GM12878 (cell line): ENCODE results near the gene DCAF6. TPM values are rescaled to one million over a fixed set of nuclear protein-coding genes. Genes with fewer than 3 reads are reported as not detected.
A peak's percentile ranks its signal among the peaks of the same experiment; 100 is the strongest.

Experiments used
- ATAC-seq: fragments of 200-7000 bp; cut with Tn5 transposase; 3 replicates; pipeline ENCODE4 v1.9.1; 2020; ENCODE audit warnings: mild to moderate bottlenecking, moderate library complexity
- BruUV-seq: library from RNA; stranded (reverse); fragments of 400-500 nt; replicated peaks from 2 replicates; lab custom pipeline; 2021; lab: Mats Ljungman, UMichigan
- CTCF ChIA-PET: fragments of 300-600 bp; sonication (Branson Sonifier 250); formaldehyde crosslinking; extraction: SDS; loops from one replicate; lab custom pipeline; 2021; ENCODE audit warnings: inconsistent platforms; lab: Yijun Ruan, JAX
- POLR2A ChIA-PET: fragments of 350-600 bp; formaldehyde crosslinking; extraction: SDS; loops from one replicate; lab custom pipeline; 2021; ENCODE audit warnings: inconsistent platforms; lab: Charles Lee
- RAD21 ChIA-PET: fragments of 300-600 bp; sonication (Branson Sonifier 250); formaldehyde crosslinking; loops from one replicate; lab custom pipeline; 2023; ENCODE audit warnings: antibody characterized with exemption; ENCODE audit not compliant: unreplicated experiment; lab: Charles Lee
- SMC1A ChIA-PET: fragments of 300-600 bp; sonication (Branson Sonifier 250); formaldehyde crosslinking; loops from one replicate; lab custom pipeline; 2023; ENCODE audit not compliant: unreplicated experiment, uncharacterized antibody; lab: Charles Lee
- DNase-seq: peaks from one replicate; pipeline ENCODE4 v3.0.0-alpha.2; 2011; ENCODE audit warnings: low read depth, low spot score
- FAIRE-seq: peaks from 3 replicates; lab custom pipeline; 2011; peaks lifted over from hg19 to GRCh38; lab: Jason Lieb, UNC
- H2AFZ ChIP-seq: 2 replicates; pipeline ENCODE4 v1.6.0; 2011; ENCODE audit warnings: low read depth, low read length, control low read depth; ENCODE audit not compliant: control insufficient read depth
- H3K27ac ChIP-seq: 2 replicates; pipeline ENCODE4 v1.5.1; 2011; ENCODE audit warnings: control low read depth; ENCODE audit not compliant: control insufficient read depth, insufficient read depth
- H3K27me3 ChIP-seq, 2 experiments: replicated peaks in 1 of 2; 2 replicates each; pipeline versions ENCODE4 v1.6.0 to v1.6.1; 2011; ENCODE audit warnings: low read length in 1 of 2; ENCODE audit not compliant: control insufficient read depth in 2 of 2, insufficient read depth in 2 of 2
- H3K36me3 ChIP-seq, 2 experiments: 2 replicates each; pipeline ENCODE4 v1.5.1; 2011; ENCODE audit warnings: low read length in 1 of 2; ENCODE audit not compliant: control insufficient read depth in 2 of 2, insufficient read depth in 2 of 2
- H3K4me1 ChIP-seq: 2 replicates; pipeline ENCODE4 v1.6.1; 2011; ENCODE audit warnings: mild to moderate bottlenecking, low read length, moderate library complexity, mixed read lengths; ENCODE audit not compliant: control insufficient read depth, insufficient read depth
- H3K4me2 ChIP-seq: 2 replicates; pipeline ENCODE4 v1.6.0; 2011; ENCODE audit warnings: control low read depth; ENCODE audit not compliant: control insufficient read depth, insufficient read depth
- H3K4me3 ChIP-seq: fragments of 200-600 bp; sonication (generic); 2 replicates; pipeline ENCODE4 v1.5.1; 2016
- H3K79me2 ChIP-seq: 2 replicates; pipeline ENCODE4 v1.6.0; 2011; ENCODE audit warnings: low read length; ENCODE audit not compliant: control insufficient read depth, insufficient read depth
- H3K9ac ChIP-seq: 2 replicates; pipeline ENCODE4 v1.8.0; 2011; ENCODE audit warnings: low read length, control low read depth, mixed read lengths; ENCODE audit not compliant: control insufficient read depth, insufficient read depth
- H3K9me3 ChIP-seq: replicated peaks from 3 replicates; pipeline ENCODE4 v1.5.1; 2011; ENCODE audit warnings: mild to moderate bottlenecking, low read length; ENCODE audit not compliant: control insufficient read depth, insufficient read depth
- H4K20me1 ChIP-seq: 2 replicates; pipeline ENCODE4 v1.6.0; 2011; ENCODE audit not compliant: control insufficient read depth, insufficient read depth
- CEBPB ChIP-seq, 2 experiments: fragments of 150-350 bp in 1 of 2; IDR thresholded peaks; 2 replicates each; pipeline ENCODE4 v1.6.1; 2012 to 2014; ENCODE audit warnings: low read depth in 2 of 2, low read length in 2 of 2, borderline replicate concordance in 1 of 2, inconsistent platforms in 1 of 2
- CREB1 ChIP-seq: IDR thresholded peaks from 2 replicates; pipeline ENCODE4 v1.6.1; 2012; ENCODE audit warnings: low read depth, mild to moderate bottlenecking, inconsistent platforms
- CTCF ChIP-seq, 3 experiments: IDR thresholded peaks in 2 of 3; conservative IDR thresholded peaks in 1 of 3; 2 replicates each; pipeline ENCODE4 v1.5.1; 2011; ENCODE audit warnings: low read depth in 3 of 3, low read length in 3 of 3, mild to moderate bottlenecking in 3 of 3, control low read depth in 2 of 3, moderate library complexity in 2 of 3, inconsistent platforms in 1 of 3, mixed read lengths in 1 of 3; ENCODE audit not compliant: control insufficient read depth in 2 of 3, insufficient read depth in 1 of 3; ENCODE audit errors: extremely low read depth in 1 of 3
- NFYA ChIP-seq: IDR thresholded peaks from 2 replicates; pipeline ENCODE4 v1.6.1; 2011; ENCODE audit warnings: low read depth, mild to moderate bottlenecking, low read length, improper control_type of control experiment, borderline replicate concordance
- POLR2AphosphoS2 ChIP-seq: IDR thresholded peaks from 2 replicates; pipeline ENCODE4 v1.6.1; 2011; ENCODE audit warnings: low read depth, mild to moderate bottlenecking, low read length, improper control_type of control experiment, moderate library complexity
- RAD21 ChIP-seq: IDR thresholded peaks from 2 replicates; pipeline ENCODE4 v1.6.1; 2011; ENCODE audit warnings: mild to moderate bottlenecking, low read depth, low read length, moderate library complexity; ENCODE audit not compliant: insufficient read depth
- RELA ChIP-seq: fragments of 450-650 bp; IDR thresholded peaks from 2 replicates; pipeline ENCODE4 v1.8.0; 2014; ENCODE audit warnings: borderline replicate concordance; ENCODE audit not compliant: partially characterized antibody
- SMARCA5 ChIP-seq: fragments of 450-650 bp; IDR thresholded peaks from 2 replicates; pipeline ENCODE4 v1.6.1; 2017; ENCODE audit warnings: mild to moderate bottlenecking
- SMC3 ChIP-seq: IDR thresholded peaks from 2 replicates; pipeline ENCODE4 v1.6.1; 2011; ENCODE audit warnings: low read length, improper control_type of control experiment, borderline replicate concordance
- YY1 ChIP-seq: IDR thresholded peaks from 2 replicates; pipeline ENCODE4 v1.6.1; 2011; ENCODE audit warnings: low read depth, mild to moderate bottlenecking, low read length
- WGBS: methylation state at CpG from one replicate; pipeline ENCODE4 v1.1.6; 2016; ENCODE audit warnings: low lambda C conversion rate; ENCODE audit not compliant: insufficient replicate concordance, insufficient coverage; ENCODE audit errors: missing lambda C conversion rate; 5-methylcytosine and 5-hydroxymethylcytosine counted together
- in situ Hi-C: fragments of 300-500 bp; cut with MboI; formaldehyde crosslinking; loops from 9 replicates; pipeline ENCODE4 v1.14.3; 2018; ENCODE audit warnings: mixed read lengths
- intact Hi-C: fragments of 100-400 bp; cut with micrococcal nuclease; formaldehyde crosslinking; loops from one replicate; pipeline ENCODE4 v1.14.2; 2022; ENCODE audit not compliant: unreplicated experiment
- polyA plus RNA-seq, 11 experiments: library from polyadenylated mRNA; depleted of rRNA in 4 of 11; unstranded in 6 of 11; stranded (reverse) in 5 of 11; fragments of >200 nt; fragmentation: Nextera tagmentation in 4 of 11; fragmentation: Illumina TruSeq in 1 of 11; extraction: Ambion mirVana in 4 of 11; extraction: Trizol in 1 of 11; gene quantifications; 1 replicate in 1 of 11; 2 replicates in 10 of 11; pipeline versions ENCODE4 v1.2.1 to v1.2.3, GENCODE V29; 2011 to 2016; ENCODE audit warnings: inconsistent platforms in 2 of 11, missing spikeins in 2 of 11, low read depth in 1 of 11
- total RNA-seq, 4 experiments: library from RNA; depleted of rRNA in 3 of 4; stranded (reverse); fragments of >200 nt in 3 of 4; fragmentation: Illumina TruSeq in 1 of 4; extraction: Trizol in 1 of 4; gene quantifications; 2 replicates each; pipeline versions ENCODE4 v1.2.1 to v1.2.3, GENCODE V29; 2013 to 2021

The DCAF6 gene
- total and polyA plus RNA-seq, 10 of the 15 experiments (the other 5 are each of a cell fraction or from before 2014, with no cell fraction given) = 11.4 to 62.7 (median 33.0) TPM

GRCh38 chr1:168082008-168082876 is 145.8 kb downstream of the DCAF6 start:
- FAIRE-seq = peak; percentile 98
- ChIA-PET POLR2A (interaction anchor here (0.6 to 0.8 kb wide), 3 partner anchors 18 to 358 kb away, joined by 3 read pairs; no protein-coding TSS in a partner anchor), RAD21 (interaction anchor here (0.6 to 4.1 kb wide), 37 partner anchors 10 to 488 kb away, joined by 3 to 18 read pairs (median 4); no protein-coding TSS in a partner anchor), CTCF (interaction anchor here (0.7 to 7.2 kb wide), 88 partner anchors 11 to 1266 kb away, joined by 3 to 95 read pairs (median 5); partner anchors contain the start of genes ADCY10, MPC2 and MPZL1), SMC1A (interaction anchor here (0.6 to 2.2 kb wide), 46 partner anchors 9 to 1771 kb away, joined by 3 to 13 read pairs (median 4); partner anchors contain the start of genes MPZL1 and SFT2D2)
- no peak overlapping the region for H3K4me2 ChIP-seq
- H3K36me3 ChIP-seq = peaks cover 0 to 5% of the 10 kb centered on the region in 2 experiments; a peak in 2 of 4 replicates
- in situ Hi-C loops (no loop called here), intact Hi-C loops (loop anchor here (1.0 to 10.0 kb wide), 4 partner anchors 145 to 365 kb away; partner anchors contain the start of gene SFT2D2)
- H4K20me1 ChIP-seq = no peaks in the 10 kb centered on the region
- no TSS peak for BruUV-seq
- H2AFZ ChIP-seq = no peak overlapping the region
- no peak overlapping the region for H3K4me3 ChIP-seq
- 41% methylated on average over 8 of the region's 8 CpGs for WGBS
- no peaks in the 10 kb centered on the region for H3K9me3 ChIP-seq
- no peaks in the 10 kb centered on the region for H3K4me1 ChIP-seq
- no peak overlapping the region for H3K27ac ChIP-seq
- H3K79me2 ChIP-seq = no peaks in the 10 kb centered on the region
- no peak overlapping the region for H3K9ac ChIP-seq
- peak; percentile 95 for ATAC-seq
- peak; percentile 17 for DNase-seq
- TF ChIP-seq NFYA (no peak), RAD21 (peak; percentile 83), POLR2AphosphoS2 (no peak), SMARCA5 (0 out of 2 replicates have a peak, but pooled peaks have one; percentile 34), CTCF (IDR thresholded peaks at IDR 0.05 in 2 of 3, conservative IDR thresholded peaks at IDR 0.05 in 1 of 3; ENCODE audit: control insufficient read depth in 2 of 3, extremely low read depth in 1 of 3, insufficient read depth in 1 of 3, low read depth in 3 of 3, low read length in 3 of 3) (peak; percentile 92 to 98 (median 95); a peak in 5 of 6 replicates), CEBPB (IDR thresholded peaks at IDR 0.05; ENCODE audit: borderline replicate concordance in 1 of 2, low read depth in 2 of 2, low read length in 2 of 2) (no peak), CREB1 (no peak), YY1 (peak; percentile 84), SMC3 (peak; percentile 57; the same call in 1 of the 2 replicates), RELA (no peak)
- no peaks in the 10 kb centered on the region for H3K27me3 ChIP-seq
